Testis (tissue), 3 donors: Measurements from ENCODE around the gene SYCE3. TPM values are rescaled to one million over a fixed set of nuclear protein-coding genes. Genes with fewer than 3 reads are reported as not detected.

Source experiments
- DNase-seq: peaks from one replicate; pipeline ENCODE4 v3.0.0-alpha.2; 2019
- H3K27ac ChIP-seq, 2 donors: fragments of 200-600 bp; sonication (generic); one replicate each; pipeline ENCODE4 v1.5.1; 2019
- H3K27me3 ChIP-seq: fragments of 200-600 bp; sonication (generic); one replicate; pipeline ENCODE4 v1.5.1; 2019
- H3K36me3 ChIP-seq: fragments of 200-600 bp; sonication (generic); one replicate; pipeline ENCODE4 v1.5.1; 2017; ENCODE audit warnings: low read depth; ENCODE audit errors: missing control alignments
- H3K4me1 ChIP-seq: fragments of 200-600 bp; sonication (generic); one replicate; pipeline ENCODE4 v1.5.1; 2019
- H3K4me3 ChIP-seq, 2 donors: fragments of 200-600 bp; sonication (generic); one replicate each; pipeline ENCODE4 v1.5.1; 2017 to 2019
- H3K9me3 ChIP-seq: fragments of 200-600 bp; sonication (generic); one replicate; pipeline ENCODE4 v1.5.1; 2017
- CTCF ChIP-seq, 3 experiments: fragments of 450-650 bp in 2 of 3; fragments of 200-600 bp in 1 of 3; sonication (generic) in 1 of 3; IDR thresholded peaks; one replicate each; pipeline ENCODE4 v1.5.1; 2016 to 2019; ENCODE audit warnings: antibody characterized with exemption in 3 of 3, mild to moderate bottlenecking in 2 of 3, moderate library complexity in 1 of 3
- POLR2A ChIP-seq: fragments of 450-650 bp; IDR thresholded peaks from one replicate; pipeline ENCODE4 v1.6.1; 2017; ENCODE audit warnings: antibody characterized with exemption, mild to moderate bottlenecking, moderate library complexity
- WGBS, 2 donors: methylation state at CpG; one replicate each; pipeline ENCODE4 v1.1.5; 2018; 5-methylcytosine and 5-hydroxymethylcytosine counted together
- intact Hi-C: fragments of 100-400 bp; cut with DNase I; formaldehyde crosslinking; loops from one replicate; pipeline ENCODE4 v1.15.1; 2023; ENCODE audit warnings: low total_unique reads
- polyA plus RNA-seq: library from polyadenylated mRNA; stranded (reverse); fragments of 350-450 nt; fragmentation: Illumina TruSeq; extraction: RNeasy Lipid Tissue Mini Kit (QIAGEN cat#74804); gene quantifications from one replicate; pipeline ENCODE4 v1.2.3, GENCODE V29; 2014; ENCODE audit warnings: low read depth, low replicate concordance; ENCODE audit not compliant: insufficient read depth
- total RNA-seq, 2 donors: library from RNA; depleted of rRNA; stranded (reverse); fragments of >200 nt; gene quantifications; one replicate each; pipeline ENCODE4 v1.2.3, GENCODE V29; 2016

Gene SYCE3
- total and polyA plus RNA-seq, 3 donors from 2014 or later = 40.4 to 183 (median 71.9) TPM

- H3K27me3 ChIP-seq = no peaks in the 10 kb centered on the region
- no peak overlapping the region for H3K27ac ChIP-seq
- TF ChIP-seq POLR2A (no peak), CTCF (IDR thresholded peaks at IDR 0.05) (no peak)
- no peak for DNase-seq
- no peaks in the 10 kb centered on the region for H3K9me3 ChIP-seq
- no peaks in the 10 kb centered on the region for H3K36me3 ChIP-seq
- intact Hi-C loops = no loop called here
- peaks cover 14% of the 10 kb centered on the region for H3K4me1 ChIP-seq
- no peak overlapping the region for H3K4me3 ChIP-seq
- WGBS, 2 donors = 84 to 88% methylated on average over 23 of the region's 23 CpGs
Observed at GRCh38 chr22:50584106-50585096, 21.7 kb upstream of the SYCE3 start.

- WGBS, 2 donors = 5% methylated on average over 28 to 37 of the region's 37 CpGs
- peak overlapping the region; percentile 16 to 97 for H3K27ac ChIP-seq
Observed at GRCh38 chr22:50583294-50583861, 20.7 kb upstream of the SYCE3 start.

GRCh38 chr22:50582493-50583293 is 20.0 kb upstream of the SYCE3 start, which contains the start of gene CHKB:
Gene CHKB (minus strand): TSS chr22:50582849. CDS start chr22:50582781, 68 bp downstream.
- intact Hi-C loops = no loop called here
- Histone ChIP-seq H3K36me3 (no peaks in the 10 kb centered on the region), H3K27ac (peak within 1 kb of the TSS; percentile 96 to 97), H3K27me3 (no peaks in the 10 kb centered on the region), H3K9me3 (no peaks in the 10 kb centered on the region), H3K4me1 (peaks cover 23% of the 10 kb centered on the region), H3K4me3 (peak within 1 kb of the TSS; percentile 81 to 97)
- DNase-seq = peak; percentile 99
- WGBS, 2 donors = 1% methylated on average over 81 of the region's 96 CpGs; no CpG with 5 or more reads in 1 of the 2 donors
- TF ChIP-seq POLR2A (peak; percentile 2), CTCF (IDR thresholded peaks at IDR 0.05) (no peak)

More at GRCh38 chr22:50583294-50583861, 20.7 kb upstream of the SYCE3 start:
- Histone ChIP-seq H3K27me3 (no peaks in the 10 kb centered on the region), H3K4me1 (peaks cover 19% of the 10 kb centered on the region), H3K4me3 (peak overlapping the region; percentile 81 to 97), H3K36me3 (no peaks in the 10 kb centered on the region), H3K9me3 (no peaks in the 10 kb centered on the region)
- TF ChIP-seq CTCF (IDR thresholded peaks at IDR 0.05) (no peak), POLR2A (no peak)
- no peak for DNase-seq
- intact Hi-C loops = no loop called here

DNA sequence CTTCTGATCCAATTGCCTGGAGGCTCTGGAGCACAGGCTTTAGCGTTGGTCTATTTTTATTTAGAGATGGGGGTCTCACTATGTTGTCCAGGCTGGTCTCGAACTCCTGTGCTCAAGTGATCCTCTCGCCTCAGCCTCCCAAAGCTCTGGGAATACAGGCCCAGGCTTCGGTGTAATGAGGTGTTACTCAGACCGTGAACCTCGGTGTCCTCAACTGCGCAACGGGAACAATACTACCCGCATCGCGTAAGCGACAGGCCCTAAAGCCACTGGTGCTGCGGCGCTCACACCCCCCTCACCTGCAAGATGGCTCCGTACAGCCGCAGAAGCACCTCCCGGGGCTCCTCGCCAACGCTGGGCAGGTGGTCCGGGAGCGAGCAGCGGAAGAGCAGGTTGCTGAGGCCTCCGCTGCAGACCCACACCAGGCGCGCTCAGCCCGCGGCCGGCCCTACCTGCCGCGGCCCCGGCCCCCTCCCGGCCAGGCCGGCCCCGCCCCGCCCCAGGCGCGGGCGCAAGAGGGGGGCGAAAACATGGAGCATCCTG is 19.3 kb upstream of the SYCE3 start:
- Histone ChIP-seq H3K9me3 (no peaks in the 10 kb centered on the region), H3K36me3 (no peaks in the 10 kb centered on the region), H3K27me3 (no peaks in the 10 kb centered on the region), H3K4me3 (peak overlapping the region; percentile 81 to 97), H3K27ac (peak overlapping the region; percentile 96 to 97), H3K4me1 (peaks cover 23% of the 10 kb centered on the region)
- no peak for DNase-seq
- no peak for TF ChIP-seq POLR2A
- no peak for TF ChIP-seq CTCF (IDR thresholded peaks at IDR 0.05)
- intact Hi-C loops = no loop called here
- 7 to 29% methylated on average over 6 to 37 of the region's 39 CpGs for WGBS, 2 donors
